ENCODE results near the gene MALSU1. TPM values are rescaled to one million over a fixed set of nuclear protein-coding genes. Genes with fewer than 3 reads are reported as not detected.
"Not testable (repeated sequence)": the region's sequence is repeated elsewhere in the genome, so short reads cannot be mapped to it uniquely, and the experiment has no call there.

MALSU1 gene
- total RNA-seq, 2 donors from 2014 or later, result 6.3 to 57.9 TPM

- Histone ChIP-seq H3K27ac (no peak overlapping the region), H3K4me3 (no peak overlapping the region), H3K4me1 (no peaks in the 10 kb centered on the region), H3K27me3 (no peaks in the 10 kb centered on the region), H3K36me3 (replicated peaks in 1 of 2; ENCODE audit: insufficient read depth in 1 of 2, low read depth in 2 of 2) (peaks cover 0 to 10% of the 10 kb centered on the region in 2 donors), H3K9me3 (no peaks in the 10 kb centered on the region)
- intact Hi-C loops (cut with DNase I), result no loop called here
- 88 to 89% methylated on average over 6 of the region's 6 CpGs for WGBS, 2 donors
- no peak for DNase-seq
- no peak for ATAC-seq
- TF ChIP-seq POLR2A (IDR thresholded peaks at IDR 0.05), result no peak
- TF ChIP-seq CTCF (IDR thresholded peaks at IDR 0.05), result no peak
Observed at GRCh38 chr7:23308754-23309153, 9.6 kb downstream of the MALSU1 start.

GRCh38 chr7:23312141-23312540, 13.0 kb downstream of the MALSU1 start:
- H3K4me3 ChIP-seq; H3K4me1 ChIP-seq; H3K27ac ChIP-seq; intact Hi-C loops (cut with DNase I); ATAC-seq; DNase-seq; H3K36me3 ChIP-seq (replicated peaks in 1 of 2; ENCODE audit: insufficient read depth in 1 of 2, low read depth in 2 of 2); H3K27me3 ChIP-seq; H3K9me3 ChIP-seq: not testable (repeated sequence)
- WGBS, 2 donors, result 60 to 69% methylated on average over 2 of the region's 2 CpGs

GRCh38 chr7:23315366-23315765, 16.2 kb downstream of the MALSU1 start:
- ATAC-seq, result no peak
- Histone ChIP-seq H3K4me1 (no peaks in the 10 kb centered on the region), H3K36me3 (replicated peaks in 1 of 2; ENCODE audit: insufficient read depth in 1 of 2, low read depth in 2 of 2) (no peaks in the 10 kb centered on the region), H3K27ac (no peak overlapping the region), H3K27me3 (no peaks in the 10 kb centered on the region), H3K9me3 (no peaks in the 10 kb centered on the region), H3K4me3 (no peak overlapping the region)
- no peak for DNase-seq
- no peak for TF ChIP-seq CTCF (IDR thresholded peaks at IDR 0.05)
- no peak for TF ChIP-seq POLR2A (IDR thresholded peaks at IDR 0.05)
- intact Hi-C loops (cut with DNase I), result no loop called here
- WGBS, 2 donors, result 77 to 82% methylated on average over 7 of the region's 7 CpGs

- Histone ChIP-seq H3K9me3 (no peaks in the 10 kb centered on the region), H3K27ac (no peak overlapping the region), H3K36me3 (replicated peaks in 1 of 2; ENCODE audit: insufficient read depth in 1 of 2, low read depth in 2 of 2) (no peaks in the 10 kb centered on the region), H3K27me3 (peaks cover 0 to 6% of the 10 kb centered on the region in 2 donors), H3K4me3 (no peak overlapping the region), H3K4me1 (peaks cover 40% of the 10 kb centered on the region)
- WGBS, 2 donors, result 54 to 72% methylated on average over 1 of the region's 1 CpG
- ATAC-seq, result no peak
- no peak for TF ChIP-seq CTCF (IDR thresholded peaks at IDR 0.05)
- TF ChIP-seq POLR2A (IDR thresholded peaks at IDR 0.05), result no peak
- no peak for DNase-seq
- intact Hi-C loops (cut with DNase I), result no loop called here
Observed at GRCh38 chr7:23331132-23331531, 32.0 kb downstream of the MALSU1 start.

GRCh38 chr7:23332193-23332592, 33.1 kb downstream of the MALSU1 start:
- ATAC-seq, result no peak
- DNase-seq, result no peak

More at GRCh38 chr7:23332193-23332592, 33.1 kb downstream of the MALSU1 start:
- H3K4me1 ChIP-seq, result peaks cover 40% of the 10 kb centered on the region
- H3K27ac ChIP-seq, result no peak overlapping the region
- no peaks in the 10 kb centered on the region for H3K9me3 ChIP-seq
- H3K4me3 ChIP-seq, result no peak overlapping the region
- intact Hi-C loops (cut with DNase I), result no loop called here
- no peaks in the 10 kb centered on the region for H3K36me3 ChIP-seq (replicated peaks in 1 of 2; ENCODE audit: insufficient read depth in 1 of 2, low read depth in 2 of 2)
- no peak for TF ChIP-seq CTCF (IDR thresholded peaks at IDR 0.05)
- TF ChIP-seq POLR2A (IDR thresholded peaks at IDR 0.05), result no peak
- peaks cover 0 to 6% of the 10 kb centered on the region in 2 donors for H3K27me3 ChIP-seq

Data from body of pancreas (tissue), 4 donors.